NCI-H146 treated with DMSO at 0.1 percent for 48 hours (cell line): ENCODE data around the gene EFR3B.

Experiments
- DNase-seq: peaks from one replicate; lab custom pipeline; 2025; ENCODE audit not compliant: unreplicated experiment; lab: John Stamatoyannopoulos, UW

EFR3B gene

DNA sequence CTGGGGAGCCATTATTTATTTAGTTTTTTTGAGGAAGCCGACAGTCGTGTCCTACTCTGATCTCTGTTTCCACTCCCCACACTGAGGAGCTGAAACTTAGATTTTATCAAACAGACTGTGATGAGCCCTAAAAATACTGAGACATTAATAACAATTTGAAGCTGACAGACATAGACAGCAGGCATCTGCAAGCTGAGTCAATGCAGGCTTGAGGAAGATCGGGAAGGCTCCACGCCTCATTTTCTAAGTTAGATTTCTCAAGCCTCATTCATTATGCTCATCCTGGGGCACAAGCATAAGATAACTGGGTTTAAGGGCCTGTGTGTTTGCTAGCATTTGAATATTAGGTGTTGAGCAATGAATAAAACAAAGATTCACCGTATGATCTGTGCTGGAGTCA, 26.3 kb downstream of the EFR3B start:
- DNase-seq = peak; percentile 47

DNA sequence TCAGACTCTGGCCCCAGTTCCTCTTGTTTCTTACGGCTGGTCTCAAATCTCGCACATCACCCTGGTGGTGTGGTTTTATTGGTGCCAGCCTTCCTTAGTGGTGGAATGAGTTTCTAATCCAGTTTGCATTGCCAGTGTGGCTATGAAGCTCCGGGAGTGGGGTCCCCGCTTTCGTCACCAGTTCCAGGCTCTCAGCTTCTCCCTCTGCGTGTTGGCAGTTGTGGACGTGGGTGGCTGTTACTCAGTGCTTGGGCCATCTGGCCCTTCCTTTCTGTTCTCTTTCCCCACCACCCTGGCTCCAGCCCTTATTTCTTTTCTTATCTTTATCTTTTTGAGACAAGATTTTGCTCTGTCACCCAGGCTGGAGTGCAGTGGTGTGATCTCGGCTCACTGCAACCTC, 30.1 kb downstream of the EFR3B start:
- no peak for DNase-seq

DNA sequence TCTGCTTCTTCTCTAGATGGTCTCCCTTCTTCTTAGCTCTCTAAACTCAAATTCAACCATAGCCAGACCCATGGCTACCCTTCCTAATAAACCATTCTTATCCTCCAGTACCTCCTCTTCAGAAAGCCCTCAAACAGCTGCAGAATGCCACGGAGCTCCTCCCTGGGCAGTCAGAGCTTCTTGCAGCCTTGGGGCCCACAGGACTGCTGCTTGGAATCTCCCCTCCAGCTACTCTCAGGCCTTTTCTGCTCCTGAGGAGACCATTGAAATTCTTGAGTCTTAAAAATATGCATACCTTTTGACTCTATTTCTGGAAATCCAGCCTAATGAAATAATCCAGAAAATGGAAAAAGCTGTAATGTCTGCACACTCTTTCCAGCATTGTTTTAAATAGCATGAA, 30.7 kb downstream of the EFR3B start:
- DNase-seq = no peak

DNA sequence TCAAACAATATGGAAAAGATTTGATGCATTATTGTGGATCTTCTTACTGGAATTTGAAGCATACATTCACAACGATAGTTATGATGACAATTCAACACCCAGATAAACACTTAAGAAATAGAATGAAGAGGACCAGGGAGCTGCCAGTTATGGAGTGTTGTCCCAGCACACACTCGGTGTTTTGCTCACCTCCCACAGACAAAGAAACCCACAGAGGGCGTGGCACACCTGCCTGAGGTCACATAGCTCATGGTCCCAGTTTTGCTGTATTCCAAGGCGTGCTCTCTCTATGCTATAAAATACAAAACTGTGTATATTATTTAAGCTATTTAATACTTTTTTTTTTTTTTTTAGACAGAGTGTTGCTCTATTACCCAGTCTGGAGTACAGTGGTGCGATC, 31.1 kb downstream of the EFR3B start:
- DNase-seq = no peak

DNA sequence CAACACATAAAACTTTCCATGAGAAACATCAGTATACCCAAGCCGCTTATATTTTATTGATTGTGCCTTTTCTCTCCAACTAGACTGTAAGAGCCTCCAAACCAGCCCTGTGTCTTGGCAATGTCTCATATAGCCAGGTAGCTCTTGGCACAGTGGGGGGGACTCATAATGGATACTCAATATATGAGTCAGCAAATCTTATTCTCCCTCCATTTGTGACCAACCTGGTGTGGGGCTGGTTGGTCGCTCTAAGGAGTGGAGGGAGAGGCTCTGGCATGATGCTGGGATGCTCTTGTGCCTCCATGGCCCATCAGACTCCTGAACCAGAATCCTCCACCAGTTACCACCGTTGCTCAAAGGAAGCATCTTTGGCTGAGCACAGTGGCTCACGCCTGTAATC, 32.0 kb downstream of the EFR3B start:
- DNase-seq = no peak

DNA sequence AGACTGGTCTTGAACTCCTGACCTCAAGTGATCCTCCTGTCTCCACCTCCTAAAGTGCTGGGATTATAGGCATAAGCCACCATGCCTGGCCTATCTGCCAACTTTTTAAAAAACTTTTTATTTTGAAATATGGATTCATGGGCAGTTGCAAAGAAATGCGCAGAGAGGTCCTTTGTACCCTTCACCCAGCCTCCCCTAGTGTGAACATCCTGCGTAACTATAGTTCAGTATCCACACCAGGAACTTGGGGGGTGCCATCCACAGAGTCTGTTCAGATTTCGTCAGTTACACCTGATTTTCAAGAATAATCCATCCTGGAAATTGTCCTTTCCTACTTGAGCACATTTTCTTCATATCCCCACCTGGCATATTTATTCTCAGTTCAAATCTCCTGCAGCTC, 33.0 kb downstream of the EFR3B start:
- no peak for DNase-seq

DNA sequence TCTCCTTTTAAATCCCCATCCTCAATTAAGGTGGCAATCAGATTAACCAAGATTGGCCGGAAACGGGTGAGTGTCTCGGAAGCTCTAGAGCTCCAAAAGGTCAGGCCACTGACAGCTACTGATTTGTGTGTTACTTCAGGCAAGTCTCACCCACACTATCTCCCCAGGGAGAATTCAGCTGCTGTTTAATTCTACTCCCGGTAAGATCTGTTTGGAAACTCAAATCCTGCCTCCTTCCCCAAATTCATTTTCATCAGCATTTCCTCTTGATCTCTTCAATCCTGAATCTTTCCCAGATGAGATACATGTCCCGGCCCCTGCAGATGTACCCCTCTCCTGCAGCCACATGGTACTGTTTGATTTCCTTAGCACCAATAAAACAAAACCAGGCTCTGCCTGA, 34.9 kb downstream of the EFR3B start:
- peak; percentile 7 for DNase-seq

DNA sequence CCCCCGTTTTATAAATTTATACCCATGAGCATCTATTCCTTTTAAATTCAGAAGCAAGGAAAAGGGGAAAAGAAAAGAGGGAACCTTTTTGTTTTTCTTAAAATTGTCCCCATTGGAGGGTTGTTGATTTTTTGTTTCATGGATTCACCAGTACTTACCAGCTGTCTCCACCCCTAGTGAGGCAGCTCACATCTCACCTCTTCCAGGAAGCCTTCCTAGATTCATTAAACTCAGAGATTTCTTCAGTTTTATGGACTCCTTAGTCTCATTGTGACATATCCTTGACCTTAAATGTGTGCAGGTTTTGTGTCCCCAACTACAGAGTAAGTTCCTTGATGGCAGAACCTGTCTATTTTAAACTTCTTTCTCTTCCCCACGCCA, 35.9 kb downstream of the EFR3B start:
- DNase-seq = no peak

DNA sequence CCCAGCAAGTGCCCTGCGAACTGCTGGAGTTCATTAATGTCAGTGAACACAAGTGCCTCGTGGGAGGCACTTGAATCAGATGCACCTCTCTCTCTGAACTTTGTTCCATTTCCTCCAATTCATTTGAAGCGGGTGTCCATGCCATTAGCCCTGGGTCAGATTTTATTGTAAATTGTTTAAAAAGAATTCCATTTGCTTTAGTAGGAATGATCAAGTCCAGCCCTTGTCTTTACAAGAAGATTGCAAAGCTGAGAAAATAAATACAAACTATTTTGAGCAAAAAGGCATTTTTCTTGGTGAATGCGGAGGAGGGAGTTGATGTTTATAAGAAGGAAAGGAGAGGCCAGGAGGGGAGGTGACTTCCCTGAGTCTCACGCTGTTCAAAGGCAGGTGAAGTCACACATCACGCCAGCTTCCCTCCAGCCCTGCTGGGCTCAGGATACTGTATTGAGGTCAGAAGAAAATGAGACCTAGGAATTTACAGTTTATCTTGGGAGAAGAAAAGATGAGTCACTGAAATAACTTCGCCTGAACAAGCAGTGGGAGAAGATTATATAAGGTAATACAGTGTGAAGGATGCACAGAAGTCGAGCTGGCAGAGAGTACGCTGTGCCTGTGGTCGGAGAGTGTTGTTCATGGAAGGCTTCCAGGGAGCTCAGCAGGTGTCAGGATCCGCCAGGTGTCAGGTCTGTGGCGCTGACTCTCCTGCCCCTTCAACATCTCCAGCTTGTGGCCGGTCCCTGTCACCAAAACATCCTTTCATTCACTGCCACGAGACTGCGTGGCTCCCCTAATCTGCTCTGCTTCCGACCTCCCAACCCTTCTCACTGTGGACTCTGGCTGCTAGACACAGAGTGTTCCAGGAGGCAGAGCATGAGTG, 36.5 kb downstream of the EFR3B start:
- DNase-seq = peak; percentile 89

DNA sequence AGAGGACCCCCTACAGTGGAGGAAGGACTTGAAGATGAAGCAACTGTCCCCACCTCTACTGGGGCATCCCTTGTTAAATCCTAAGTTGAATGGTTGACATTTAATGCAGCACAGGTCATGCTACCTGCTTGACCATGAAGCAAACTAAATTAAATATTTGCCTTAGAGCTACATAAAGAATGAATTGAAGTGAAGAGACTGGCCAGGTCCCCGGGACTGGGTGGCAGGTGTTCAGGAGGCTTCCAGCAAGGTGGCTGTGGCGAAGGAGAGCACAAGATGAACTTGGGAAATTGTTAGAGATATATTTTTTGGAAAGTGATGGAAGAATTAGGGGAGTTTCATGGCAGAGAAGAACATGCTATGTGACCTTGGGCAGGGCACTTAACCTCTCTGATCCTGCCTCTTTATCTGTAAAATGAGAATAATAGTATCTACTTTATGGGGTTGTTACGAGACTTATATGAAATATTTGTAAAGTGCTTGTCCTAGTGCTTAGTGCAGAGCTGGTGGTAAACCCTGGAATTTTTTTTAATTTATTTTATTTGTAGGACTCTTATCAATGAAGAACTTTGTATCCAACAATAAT, 37.3 kb downstream of the EFR3B start:
- peak; percentile 77 for DNase-seq

DNA sequence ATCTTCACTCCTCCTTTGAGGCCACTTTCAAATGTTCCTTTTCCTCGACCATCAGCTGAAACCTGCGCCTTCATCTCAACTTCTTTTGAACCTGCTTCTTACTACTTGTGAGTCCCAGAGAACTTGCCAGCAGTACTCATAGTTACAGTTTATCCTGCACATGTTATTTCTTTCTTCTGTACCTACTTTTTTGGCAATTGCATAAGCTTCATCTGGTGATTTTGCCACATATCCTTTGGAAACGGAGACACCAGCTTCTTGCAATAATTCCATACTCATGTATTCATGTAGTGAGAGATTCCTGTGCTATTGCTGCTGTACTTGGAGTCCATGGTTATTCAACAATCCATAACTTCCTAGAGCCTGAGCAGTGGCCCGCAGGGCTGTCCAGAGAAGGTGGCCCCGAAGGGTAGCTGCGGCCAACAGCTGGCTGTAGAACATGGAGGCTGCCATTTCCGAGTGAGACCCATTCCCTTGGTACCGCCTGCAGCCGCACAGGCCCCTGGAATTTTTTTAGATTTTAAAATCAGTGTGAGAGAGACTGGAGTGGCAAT, 39.4 kb downstream of the EFR3B start:
- no peak for DNase-seq

DNA sequence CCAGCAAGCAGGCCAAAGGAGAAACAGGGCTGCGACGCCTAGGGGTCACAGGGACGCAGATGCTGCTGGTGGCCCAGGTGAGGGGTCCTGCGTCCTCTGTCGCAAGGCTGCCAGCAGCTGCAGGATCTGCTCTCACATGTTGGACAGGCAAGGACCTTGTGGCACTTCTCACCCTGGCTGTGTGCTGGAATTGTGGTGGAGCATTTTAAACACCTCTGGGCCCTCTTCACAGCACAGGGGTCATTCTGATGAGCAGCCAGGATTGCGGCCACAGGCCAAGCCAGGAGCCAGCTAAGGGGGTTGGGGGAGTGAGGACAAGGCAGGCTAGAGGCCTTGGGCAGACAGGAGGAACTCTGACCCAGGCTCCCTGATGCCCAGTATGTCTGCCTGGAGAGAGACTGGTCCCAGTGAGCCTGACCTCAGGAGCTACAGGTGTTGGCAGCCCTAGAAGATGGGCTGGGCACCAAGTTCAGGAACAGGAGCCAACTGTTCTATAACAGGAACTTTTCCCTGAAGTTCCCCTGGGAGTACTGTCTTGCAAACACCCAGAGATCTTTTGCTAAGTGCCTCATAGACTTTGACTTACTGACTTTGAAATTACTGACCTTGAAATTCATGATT, 40.2 kb downstream of the EFR3B start:
- DNase-seq = no peak

DNA sequence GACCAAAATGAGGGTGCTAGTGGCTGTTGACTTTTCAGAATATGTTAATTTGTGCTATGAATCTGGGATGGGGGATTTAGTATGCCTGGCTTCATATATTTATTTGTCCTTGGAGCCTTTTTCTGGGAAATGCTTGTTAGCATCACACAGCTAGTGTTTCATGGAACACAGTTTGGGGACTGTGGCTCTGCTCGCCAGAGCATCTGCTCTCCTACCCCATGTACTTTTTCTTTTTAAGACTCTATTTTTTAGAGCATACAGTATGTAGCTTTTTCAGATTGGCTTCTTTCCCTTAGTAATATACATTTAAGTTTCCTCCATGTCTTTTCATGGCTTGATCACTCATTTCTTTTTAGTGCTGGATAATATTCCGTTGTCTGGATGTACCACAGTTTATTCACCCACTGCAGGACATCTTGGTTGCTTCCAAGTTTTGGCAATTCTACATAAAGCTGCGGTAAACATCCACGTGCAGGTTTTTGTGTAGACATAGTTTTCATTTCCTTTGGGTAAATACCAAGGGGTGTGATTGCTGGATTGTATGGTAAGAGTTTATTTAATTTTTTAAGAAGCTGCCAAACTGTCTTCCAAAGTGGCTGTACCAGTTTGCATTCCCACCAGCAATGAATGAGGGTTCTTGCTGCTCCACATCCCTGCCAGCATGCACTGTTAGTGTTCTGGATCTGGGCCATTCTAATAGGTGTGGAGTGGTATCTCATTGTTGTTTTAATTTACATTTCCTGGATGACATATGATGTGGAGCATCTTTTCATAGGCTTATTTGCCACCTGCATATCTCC, 44.1 kb downstream of the EFR3B start:
- no peak for DNase-seq

DNA sequence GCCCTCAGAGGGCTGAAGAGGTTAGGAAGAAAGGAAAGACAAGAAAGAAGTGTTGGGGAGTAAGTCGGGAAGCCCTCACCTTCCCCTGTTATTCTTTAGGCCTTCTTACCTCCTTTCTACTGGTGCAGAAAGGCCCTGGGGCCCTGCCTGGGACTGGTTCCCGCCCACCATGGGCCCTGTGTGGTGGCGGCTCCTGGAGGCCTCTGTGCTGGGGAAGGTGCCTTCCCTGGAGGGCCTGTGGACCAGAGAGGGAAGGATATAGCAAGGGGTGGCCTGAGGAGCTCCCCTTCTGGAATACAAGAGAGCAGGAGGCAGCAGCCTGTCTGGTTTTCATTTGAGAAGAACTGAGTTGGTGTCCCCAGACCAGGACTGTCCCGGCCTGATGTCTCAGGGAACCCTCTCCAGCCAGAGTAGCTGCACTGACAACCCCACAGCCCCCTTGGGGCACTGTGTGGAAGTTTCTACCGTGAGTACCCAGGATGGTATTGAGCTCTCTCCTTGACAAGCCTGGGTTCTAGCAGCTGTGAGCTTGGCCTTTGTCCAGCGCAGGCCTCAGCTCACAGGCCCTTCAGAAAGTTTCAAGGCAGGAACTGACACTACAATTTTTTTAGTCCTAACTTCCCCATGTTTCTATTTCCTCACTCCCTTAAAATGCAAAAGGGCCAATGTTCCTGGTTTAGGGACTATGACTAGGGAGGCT, 47.1 kb downstream of the EFR3B start:
- DNase-seq = no peak

DNA sequence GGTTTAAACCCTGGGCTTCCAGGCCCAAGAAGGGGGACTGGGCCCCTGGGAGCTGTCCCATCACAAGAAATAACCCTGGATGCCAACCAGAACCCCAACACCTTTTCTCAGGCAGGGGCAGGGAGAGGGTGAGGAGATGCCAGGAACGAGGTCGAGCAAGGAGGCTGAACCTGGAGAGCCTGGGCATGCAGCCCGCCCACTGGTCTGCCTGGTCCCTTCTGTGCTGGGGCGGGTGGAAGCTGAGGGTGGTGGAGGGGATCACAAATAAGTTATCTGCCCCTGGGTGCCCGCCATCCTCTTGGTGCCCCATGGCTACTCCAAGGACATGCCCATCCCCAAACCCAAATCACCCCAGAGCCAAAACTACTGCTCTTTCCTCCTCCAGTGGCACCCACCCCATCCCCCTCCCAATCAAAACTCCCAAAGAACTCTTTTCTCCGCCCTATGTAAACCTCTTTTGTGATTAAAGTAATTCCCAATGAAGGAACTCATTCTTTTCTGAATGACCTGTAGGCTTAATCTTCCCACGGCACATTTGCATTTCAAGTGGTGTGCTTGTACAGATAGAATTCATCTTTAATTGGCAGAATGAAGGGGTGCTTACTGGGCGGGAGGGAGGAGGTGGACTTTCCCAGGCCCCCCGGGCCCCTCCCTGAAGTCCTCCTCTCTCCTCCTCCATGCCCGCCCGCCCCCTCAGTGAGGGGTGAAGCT, 47.9 kb downstream of the EFR3B start:
- DNase-seq = no peak

DNA sequence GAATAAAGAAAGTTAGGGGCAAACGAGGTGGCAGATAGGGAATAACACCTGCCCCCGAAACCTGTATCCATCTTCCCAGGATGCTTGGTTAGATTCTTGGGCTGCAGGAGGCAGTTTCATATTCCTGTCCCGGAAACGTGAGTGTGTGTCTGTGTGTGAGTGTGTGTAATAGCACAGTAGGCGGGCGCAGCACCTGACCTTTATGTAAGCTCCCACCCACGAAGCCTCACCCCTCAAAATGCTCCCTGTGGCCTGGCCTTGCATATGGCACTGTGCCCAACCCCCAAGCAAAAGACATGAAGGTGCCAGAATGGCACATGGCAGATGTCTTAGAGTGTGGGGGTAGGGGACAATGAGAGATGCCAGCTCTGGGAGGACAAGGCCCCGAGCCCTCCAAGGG, 48.9 kb downstream of the EFR3B start:
- DNase-seq = no peak

DNA sequence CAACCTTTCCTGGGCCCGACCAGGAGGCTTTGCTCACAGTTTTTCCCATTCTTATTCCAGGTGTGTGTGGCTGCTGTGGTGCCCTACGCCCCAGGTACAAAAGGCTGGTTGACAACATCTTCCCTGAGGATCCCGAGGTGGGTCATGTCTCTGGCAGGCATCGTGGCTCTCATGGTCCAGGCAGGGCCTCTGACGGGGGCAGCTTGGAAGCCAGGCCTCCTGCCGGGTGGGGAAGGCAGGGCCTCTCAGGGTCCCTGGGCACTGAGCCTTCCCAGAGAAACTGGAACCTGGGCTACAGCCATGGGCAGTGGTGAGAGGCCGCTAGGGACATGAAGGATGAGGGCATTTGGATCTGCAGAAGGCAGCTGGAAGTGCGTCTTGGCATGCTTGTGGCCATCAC, 49.4 kb downstream of the EFR3B start:
- DNase-seq = no peak

DNA sequence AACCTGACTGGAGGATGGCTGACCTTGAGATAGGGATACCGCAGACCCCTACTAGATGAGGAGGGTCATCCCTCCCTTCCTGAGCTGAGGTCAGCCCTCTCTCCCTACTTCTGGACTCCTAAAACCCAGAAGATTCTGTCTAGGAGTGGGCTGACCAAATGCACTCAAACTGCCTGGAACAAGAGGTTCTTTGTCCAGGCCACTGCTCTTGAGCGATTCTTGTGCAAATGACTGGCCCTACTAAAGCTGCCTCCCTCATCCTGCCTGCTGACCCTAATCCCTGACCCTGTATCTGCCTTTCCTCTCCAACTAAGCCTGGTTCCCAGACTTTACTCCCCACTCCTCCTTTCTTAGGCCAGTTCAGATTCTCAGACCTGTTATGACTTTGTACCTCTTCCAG, 56.2 kb downstream of the EFR3B start:
- no peak for DNase-seq

DNA sequence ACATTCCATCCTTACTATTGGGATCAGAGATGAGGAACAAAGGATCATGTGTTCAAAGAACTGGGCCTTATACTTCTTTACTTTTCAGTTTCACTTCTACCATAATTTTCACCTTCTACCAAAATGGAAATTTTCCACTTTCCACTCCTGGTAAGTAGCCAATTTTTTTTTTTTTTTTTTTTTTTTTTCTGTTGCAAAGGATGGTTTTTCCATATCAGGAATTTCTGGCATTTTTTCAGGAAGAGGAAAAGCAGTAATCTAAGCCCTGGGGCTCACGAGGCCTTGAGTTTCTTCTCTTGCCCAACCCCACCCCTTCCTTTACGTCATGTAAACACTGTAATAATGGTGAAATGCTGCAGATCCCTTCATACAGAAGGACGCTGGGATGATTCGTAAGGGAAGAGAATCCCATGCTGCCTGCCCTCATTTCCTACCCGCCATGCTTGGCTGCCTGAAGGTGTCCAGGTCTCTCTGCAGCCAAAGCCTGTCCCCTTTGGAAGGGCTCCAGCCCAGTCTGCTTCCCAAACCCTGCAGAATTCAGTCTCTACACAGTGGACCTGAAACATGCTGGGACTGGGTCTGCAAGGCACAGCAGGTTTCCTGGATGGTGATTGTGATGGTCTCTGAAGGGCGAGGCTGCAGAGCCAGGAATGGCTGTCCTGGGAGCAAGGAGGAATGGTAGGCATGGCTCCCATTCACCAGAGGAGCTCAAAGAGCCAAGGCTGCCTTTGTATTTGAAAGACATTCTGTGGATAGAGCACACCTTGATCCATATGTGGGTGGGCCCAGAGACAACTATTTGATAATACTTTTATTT, 57.0 kb downstream of the EFR3B start:
- DNase-seq = no peak
